HL-60 (cell line): Measurements from ENCODE around the gene ZFP92.

Experiments
- CTCF ChIP-seq: IDR thresholded peaks from one replicate; pipeline ENCODE4 v1.5.1; 2011; ENCODE audit warnings: low read length, control low read depth, inconsistent platforms; ENCODE audit not compliant: insufficient read depth
- POLR2AphosphoS5 ChIP-seq: IDR thresholded peaks from 2 replicates; pipeline ENCODE4 v1.6.1; 2012; ENCODE audit warnings: low read depth
- SPI1 ChIP-seq: IDR thresholded peaks from 2 replicates; pipeline ENCODE4 v1.6.1; 2012; ENCODE audit warnings: low read depth, mild to moderate bottlenecking, borderline replicate concordance

GRCh38 chrX:153460826-153461225 lies 49.6 kb downstream of the ZFP92 start:
- TF ChIP-seq CTCF (peak; percentile 40), POLR2AphosphoS5 (no peak), SPI1 (no peak)
